ENCODE measurements around the gene SHTN1.

Gene SHTN1

DNA sequence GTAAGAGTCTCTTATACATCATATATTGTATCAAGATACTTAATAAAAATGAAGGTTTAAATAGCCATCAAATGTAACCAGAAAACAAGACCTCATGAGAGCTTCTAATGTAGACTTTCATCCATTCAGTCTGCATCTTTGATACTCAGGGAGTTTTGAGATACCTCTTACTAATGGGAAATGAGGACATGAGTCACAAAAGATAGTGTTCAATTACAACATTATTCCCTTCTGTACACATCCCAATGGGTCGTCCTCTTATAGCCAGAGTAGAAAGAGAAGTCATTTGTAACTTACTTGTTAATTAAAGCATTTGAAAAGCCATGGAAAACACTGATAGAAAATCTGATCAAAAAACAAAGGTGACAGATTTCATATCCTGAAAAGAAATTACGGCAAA, 19.4 kb downstream of the SHTN1 start:
- no peak for DNase-seq (ENCODE audit: low read depth in 3 of 3)

DNA sequence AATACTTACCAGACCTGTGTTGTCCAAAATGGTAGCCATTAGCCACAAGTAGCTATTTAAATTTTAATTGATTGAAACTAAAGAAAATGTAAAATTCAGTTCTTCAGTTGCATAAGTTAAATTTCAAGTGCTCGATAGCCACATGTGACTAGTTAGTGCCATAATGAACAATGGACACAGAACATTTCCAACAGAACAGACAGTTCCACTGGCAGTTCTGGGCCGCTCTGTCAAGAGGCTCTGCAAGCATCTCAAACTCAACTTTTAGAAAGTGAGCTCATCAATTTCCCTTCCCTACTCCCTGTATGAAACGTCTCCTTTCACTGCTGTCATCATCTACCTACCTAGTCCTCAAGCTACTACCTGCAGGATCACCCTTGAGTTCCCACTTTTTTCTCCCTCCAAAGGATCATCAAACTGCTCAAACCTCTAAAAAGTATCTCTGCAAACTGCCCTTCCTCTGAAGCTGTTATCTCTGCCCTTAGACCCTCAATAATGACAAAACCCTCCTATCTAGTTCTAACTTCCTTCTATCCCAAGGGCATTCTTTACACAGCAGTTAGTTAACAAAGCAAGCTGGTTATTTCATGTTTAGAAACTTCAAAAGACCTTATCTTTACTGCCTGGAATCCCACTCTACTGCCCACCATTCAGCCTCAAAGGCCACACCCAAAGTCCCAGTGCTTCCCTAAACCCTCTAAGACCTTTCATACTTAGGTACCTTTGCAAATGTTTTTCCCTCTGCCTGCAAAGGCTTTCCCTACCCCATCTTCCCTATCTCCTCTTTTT, 20.6 kb downstream of the SHTN1 start:
- no peak for DNase-seq (ENCODE audit: low read depth in 3 of 3)

DNA sequence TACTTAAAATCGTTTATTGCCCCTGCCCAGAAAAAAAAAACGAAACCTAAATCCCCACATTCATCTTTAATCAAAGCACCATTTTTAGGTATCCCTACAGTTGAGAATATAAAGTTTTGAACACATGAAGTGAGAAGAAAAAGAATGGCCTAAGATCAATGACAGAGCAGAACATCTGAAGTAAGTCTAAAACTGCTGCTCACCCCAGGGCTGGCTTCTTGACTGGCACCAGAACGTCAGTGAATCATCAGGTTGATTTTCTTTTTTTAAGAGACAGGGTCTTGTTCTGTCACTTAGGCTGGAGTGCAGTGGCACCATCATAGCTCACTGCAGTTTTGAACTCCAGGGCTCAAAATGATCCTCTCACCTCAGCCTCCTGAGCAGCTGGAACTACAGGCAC, 24.9 kb downstream of the SHTN1 start:
- DNase-seq (ENCODE audit: low read depth in 3 of 3) = no peak

DNA sequence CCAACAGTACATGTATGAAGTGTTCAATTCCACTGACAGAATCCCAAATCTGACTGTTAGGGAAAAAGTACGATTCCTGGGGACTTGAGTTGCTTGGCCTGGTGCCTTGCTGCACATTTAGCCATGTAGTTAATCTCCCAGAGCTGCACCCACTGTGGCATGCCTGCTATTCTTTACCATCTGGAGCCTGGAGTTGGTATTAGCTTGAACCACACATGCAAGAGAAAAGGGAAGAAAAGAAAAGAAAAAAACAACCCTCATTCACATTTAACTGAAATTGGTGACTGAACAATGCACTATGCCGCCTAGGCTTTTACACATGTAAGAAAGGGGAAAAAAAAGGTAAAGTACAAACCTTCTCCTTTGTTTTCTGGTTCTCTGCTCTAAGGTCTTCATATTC, 26.1 kb downstream of the SHTN1 start:
- no peak for DNase-seq (ENCODE audit: low read depth in 3 of 3)

DNA sequence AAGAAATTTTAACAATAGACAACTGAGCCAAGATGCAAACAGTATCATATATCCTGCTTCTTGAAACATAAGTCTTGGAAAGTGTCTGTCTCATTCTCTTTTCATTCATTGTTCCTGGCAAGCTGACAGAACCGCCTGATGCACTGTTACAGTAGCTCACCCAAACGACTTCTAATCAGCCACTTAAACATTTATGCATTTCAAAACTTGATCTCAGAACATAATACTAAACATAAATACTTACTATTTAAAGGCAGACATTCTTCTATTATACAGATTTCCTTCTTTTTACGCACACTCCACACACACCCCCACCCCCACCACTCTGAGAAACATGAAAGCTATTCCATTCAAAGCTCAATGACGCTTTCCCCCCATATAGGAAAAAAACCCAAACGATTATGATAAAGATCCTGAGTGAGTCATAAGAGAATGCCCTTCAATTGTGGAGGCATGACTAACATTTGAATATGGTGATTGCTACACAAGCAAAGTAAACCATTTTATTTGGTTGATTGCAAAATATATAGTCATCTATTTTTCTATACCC, 30.5 kb downstream of the SHTN1 start:
- no peak for DNase-seq (ENCODE audit: low read depth in 3 of 3)

DNA sequence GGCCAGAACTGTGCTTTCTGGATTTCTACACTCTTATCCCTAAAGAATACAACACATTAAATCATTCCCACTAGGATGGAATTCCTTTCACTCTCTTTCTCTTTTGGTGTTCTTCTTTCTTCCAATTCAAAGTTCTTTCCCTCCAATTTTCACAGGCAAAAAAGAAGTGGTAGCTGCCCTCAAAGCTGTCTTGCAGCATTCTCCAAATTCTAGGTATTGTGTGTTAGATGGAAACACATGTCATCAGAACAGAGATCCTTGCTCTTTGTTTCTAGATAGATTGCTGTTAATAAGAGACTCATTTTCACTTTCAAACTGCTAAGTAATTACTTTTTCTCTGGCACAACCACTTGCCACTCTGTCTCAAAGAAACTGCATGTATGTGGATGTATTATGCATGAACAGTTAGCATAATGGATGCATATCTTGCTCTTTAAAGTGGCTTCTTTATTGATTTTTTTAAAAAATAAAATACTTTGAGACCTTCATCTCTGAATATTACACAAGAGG, 31.0 kb downstream of the SHTN1 start:
- DNase-seq (ENCODE audit: low read depth in 3 of 3) = no peak

DNA sequence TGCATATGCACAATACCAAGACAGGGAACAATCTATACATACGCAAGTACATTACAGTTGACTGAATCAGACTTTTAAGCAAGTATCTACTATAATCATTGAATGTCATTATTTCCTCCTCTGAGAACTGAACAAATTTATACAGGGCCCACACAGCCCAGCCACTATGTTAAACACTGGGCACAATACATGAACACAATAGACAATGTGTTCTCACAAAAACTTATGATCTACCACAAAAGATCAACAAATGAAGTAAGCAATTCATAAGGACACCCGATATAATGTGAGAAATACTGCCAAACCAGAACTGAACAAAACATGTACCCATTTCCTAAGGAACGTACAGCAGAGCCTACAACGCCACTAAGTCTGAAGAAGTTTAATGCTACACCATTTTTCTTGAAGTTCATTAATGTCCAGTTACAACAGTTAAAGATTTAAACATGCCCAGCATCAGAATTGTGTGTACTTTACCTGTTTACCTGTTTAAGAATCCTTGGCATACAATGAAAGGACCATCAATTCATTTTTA, 31.5 kb downstream of the SHTN1 start:
- no peak for DNase-seq (ENCODE audit: low read depth in 3 of 3)

DNA sequence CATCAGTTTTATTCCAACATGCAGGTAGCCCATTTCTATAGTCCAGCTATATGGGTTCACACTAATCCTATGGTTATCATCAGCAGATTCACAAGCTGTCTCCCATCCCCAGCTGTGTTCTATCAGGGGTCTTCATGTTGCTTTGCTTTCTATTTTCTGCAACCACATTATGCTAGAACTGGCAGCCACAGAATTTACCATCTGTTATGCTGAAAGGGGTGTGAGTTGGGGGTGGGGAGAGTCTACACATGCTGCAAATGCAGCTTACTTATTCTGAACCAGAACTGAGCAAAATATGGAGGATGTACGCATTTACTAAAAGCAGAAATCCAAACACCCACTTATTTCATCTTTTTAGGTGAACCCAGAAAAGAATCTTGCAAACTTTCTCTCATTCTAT, 32.9 kb downstream of the SHTN1 start:
- DNase-seq (ENCODE audit: low read depth in 3 of 3) = no peak

DNA sequence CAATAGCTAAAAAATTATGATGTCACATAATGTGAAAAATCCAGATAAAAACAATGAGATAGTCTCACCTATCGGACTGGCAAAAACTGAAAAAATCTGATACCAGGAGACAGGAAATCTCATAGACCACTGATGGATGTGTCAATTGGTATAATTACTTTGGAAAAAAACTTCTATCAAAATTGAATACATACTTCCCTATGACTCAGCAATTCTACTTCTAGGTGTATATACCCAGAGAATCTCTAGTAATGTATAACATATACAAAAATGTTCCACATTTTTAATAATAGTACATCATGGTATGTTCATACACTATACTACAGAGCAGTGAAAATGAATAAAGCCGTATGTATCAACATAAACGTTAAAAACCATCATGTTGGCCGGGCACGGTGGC, 34.9 kb downstream of the SHTN1 start:
- DNase-seq (ENCODE audit: low read depth in 3 of 3) = no peak

DNA sequence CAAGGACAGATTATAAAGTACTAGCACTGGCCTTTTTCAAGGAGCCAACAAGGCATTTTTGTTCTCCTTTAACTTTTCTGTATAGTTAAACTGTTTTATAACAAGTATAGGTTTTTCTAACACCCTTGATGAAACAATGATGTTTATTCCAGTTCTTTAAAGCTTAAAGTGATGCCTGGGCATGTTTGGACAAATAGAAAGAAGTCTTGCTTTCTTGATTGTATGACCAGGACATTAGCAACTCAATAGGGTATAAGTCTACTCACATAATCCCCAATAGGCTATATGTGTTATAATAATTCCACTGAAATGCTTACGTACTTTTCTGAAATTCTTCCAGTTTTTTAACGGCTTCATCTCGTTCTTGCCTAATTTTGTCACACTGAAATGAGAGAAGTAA, 36.7 kb downstream of the SHTN1 start:
- DNase-seq (ENCODE audit: low read depth in 3 of 3) = no peak

DNA sequence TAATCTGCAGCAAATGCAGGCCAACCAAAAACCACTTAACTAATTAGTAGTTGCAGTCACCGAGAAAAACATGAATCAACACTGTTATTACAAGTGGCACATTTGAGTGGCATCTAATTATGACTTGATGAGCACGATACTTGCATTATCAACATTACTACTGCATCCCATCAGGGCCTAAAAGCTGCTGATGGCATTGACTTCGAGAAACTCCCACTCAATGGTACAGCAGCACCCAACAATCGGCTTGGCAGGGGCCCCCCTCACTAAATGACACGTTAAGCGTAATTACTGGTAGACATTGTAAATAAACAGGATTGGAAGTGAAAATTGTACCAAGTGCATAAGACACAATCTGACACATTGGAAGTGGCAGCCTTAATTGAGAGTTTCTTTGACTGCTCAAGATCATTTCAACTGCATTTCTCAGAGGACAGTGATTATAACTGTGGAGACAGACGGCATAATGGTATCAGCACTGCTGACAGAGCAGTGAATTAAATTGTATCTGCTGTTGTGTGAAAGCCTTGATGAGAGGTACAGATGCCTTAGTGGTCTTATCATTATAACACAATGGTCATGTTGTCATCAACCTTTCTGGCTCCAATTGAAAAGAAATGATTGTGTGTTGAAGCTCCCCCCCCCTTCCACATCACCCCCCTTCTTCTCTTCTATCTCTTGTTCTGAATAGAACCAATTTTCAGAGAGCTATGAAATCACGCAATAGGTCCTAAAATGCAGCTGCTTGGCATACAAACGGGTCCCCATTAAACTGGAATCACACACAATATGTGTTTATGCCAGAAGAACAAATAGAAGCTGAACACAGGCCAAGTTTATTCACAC, 43.4 kb downstream of the SHTN1 start:
- no peak for DNase-seq (ENCODE audit: low read depth in 3 of 3)

DNA sequence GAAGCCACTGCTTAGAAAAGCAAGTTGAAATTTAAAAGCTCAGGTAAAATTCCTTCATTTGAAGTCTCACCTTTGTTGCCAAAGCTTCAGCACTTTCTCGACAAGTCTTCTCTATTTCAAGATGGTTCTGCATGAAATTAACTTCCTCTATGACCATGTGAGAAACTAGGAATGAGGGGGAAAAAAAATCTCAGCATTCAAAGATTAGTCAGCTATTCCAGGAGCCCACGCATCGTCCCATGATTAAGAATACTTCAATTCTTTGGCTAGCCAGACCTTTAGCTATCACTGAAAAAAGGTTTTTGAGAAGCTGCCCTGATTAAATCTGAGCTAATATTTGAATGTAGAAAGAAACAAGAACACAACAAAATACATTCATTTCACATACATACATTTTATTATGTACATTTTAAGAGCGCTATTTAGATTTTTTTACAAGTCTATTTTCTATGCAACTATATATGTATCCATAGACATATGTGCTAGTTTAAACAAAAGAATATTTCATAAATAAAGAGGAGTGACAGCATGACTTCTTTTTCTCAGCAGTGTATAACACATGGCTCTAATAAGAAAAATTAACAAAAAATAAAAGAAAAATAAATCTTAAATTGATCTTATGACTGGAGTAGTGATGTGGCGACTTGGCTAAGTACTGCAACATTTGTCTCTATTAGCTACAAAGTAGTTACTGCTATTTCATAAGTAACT, 44.8 kb downstream of the SHTN1 start:
- no peak for DNase-seq (ENCODE audit: low read depth in 3 of 3)

DNA sequence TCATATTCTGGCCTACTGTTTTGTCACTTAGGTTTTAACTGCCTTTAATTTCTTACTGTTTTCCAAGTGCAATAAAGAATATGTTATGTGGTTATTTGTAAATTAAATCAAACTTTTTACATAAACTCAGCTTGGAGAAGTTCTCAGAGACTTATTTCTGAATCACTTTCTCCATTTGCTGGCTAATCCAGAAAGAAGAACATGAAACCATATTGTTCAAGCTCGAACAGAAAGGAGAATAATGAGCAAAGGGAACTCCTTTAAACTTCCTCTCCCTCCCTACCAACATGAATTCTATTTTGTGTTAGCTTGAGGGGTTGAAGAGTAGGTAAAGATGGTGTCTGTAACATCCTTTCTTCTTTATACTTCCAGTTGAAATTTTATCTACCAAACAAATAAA, 52.3 kb downstream of the SHTN1 start:
- DNase-seq (ENCODE audit: low read depth in 3 of 3) = no peak

DNA sequence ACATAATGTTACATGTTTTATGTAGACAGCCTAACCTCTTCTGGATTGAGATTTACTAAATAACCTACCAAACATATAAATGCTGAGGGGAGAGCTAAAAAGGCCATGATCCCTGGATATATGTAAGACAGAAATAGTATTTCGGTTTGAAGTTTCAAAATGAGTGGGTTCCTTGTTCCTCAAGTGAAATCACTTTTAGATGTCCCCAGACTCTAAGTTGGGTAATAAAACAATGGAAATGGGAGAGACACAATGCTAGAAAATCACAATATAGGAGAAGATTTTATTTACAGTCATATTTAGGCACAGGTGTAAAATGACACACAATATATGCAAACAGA, 56.5 kb downstream of the SHTN1 start:
- no peak for DNase-seq (ENCODE audit: low read depth in 3 of 3)

DNA sequence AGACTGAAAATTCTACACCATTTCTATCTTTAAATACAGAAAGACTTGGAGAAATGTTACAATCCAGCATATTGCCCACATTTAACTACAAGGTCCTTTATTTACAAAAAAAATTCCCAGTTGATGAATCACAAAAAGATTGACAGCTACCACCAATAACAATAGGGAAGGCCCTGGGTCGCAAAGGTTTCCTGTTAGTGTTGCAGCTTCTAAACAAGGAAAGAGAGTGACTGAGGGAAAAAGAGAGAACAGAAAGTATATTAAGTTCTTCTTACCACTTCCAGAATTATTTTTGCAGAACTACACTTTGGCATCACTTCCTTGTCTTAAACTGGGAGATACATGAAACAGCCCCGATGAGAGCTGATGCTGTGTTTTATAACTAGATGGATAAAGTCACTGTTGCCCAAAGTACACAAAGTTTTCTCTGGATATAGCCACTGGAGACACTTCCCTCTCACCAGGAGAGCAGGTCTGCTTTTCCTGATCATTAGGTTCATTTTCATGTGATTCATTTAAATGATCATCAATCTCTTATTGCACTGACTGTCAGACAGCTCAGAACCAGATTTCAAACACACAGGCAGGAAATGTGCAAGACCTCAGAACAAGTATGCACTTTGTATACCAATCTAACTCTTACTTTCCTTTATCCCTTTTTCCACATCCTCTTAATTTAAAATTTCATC, 57.0 kb downstream of the SHTN1 start:
- no peak for DNase-seq (ENCODE audit: low read depth in 3 of 3)

DNA sequence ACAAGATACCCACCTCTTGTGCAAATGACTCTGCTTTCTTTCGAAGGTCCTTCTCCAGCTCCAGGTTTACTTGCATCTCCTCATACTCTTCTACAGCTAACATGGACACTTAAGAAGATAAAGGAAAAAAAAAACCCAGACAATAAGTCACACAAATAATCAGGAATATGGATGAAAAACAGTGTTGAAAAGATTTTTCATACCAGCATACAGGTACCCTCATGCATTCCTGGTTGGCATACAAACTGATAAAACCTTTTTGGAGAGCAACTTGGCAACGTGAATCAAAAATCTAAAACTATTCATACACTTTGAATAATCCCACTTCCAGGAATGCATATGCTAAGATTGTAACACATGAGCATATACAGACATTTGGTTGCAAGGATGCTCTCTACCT, 60.1 kb downstream of the SHTN1 start:
- no peak for DNase-seq (ENCODE audit: low read depth in 3 of 3)

DNA sequence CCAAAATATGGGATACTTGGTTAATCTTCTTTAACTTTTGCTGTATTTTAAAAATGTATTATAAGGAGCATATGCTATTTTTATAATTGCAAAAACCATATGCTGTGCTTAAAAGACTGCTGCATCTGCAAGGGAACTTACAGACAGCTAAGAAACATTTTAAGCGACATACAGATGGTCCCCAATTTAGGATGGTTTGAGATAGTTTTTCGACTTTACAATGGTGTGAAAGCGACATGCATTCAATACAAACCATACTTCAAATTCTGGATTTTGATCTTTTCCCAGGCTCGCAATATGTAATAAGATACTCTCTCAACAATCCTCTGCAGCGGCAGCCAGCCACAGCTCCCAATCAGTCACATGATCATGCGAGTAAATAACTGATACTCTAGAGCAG, 73.2 kb downstream of the SHTN1 start:
- DNase-seq (ENCODE audit: low read depth in 3 of 3) = no peak

DNA sequence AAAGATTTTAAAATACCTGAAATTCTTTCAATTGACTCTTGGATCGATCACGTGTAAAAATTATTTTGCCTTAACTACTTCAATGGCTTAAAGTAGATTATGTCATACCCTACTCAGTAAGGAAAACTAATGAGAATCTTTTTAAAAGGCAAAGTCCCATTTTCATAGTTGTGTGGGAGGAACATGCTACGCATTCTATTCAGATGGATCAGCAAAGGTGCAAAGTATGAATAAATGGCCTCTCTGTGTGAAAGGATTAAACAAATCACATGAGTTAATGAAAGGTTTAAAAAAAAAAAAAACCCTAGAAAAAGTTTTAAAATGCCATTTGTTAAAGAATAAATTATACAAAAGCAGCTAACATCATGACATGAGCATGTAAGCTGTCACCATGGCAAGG, 78.6 kb downstream of the SHTN1 start:
- no peak for DNase-seq (ENCODE audit: low read depth in 3 of 3)

DNA sequence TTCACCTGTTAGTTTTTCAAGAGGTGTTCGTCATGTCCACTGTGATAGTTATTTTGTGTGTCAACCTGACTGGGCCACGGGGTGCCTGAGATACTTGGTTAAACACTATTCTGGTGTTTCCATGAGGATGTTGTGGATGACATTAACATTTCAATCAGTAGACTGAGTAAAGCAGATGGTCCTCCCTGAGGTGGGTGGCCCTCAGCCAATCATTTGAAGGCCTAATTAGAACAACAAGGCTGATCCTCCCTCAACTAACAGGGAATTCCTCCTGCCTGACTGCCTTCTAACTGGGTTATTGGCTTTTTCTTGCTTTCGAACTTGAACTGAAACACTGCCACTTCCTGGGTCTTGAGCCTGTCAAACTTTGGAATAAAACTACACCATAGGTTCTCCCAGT, 79.9 kb downstream of the SHTN1 start:
- DNase-seq (ENCODE audit: low read depth in 3 of 3) = no peak

DNA sequence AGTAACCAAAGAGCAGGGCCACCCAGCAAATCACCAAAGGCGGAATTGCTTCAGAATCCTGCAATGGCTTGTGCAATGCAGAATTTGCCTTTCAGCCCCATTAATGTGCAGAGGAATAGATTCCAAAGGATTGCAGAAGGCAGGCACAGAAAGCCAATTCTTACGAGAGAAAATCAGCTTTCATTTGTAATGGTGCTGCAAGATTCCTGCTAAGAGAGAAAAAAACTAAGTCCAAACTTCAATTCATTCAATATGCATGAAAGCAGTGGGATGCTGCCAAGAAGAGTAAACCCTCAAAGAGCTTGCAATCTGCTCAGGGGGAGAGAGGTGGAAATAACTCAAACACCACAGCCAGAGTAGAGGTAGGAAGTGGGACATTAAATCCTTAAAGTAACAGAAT, 85.3 kb downstream of the SHTN1 start:
- DNase-seq (ENCODE audit: low read depth in 3 of 3) = no peak

DNA sequence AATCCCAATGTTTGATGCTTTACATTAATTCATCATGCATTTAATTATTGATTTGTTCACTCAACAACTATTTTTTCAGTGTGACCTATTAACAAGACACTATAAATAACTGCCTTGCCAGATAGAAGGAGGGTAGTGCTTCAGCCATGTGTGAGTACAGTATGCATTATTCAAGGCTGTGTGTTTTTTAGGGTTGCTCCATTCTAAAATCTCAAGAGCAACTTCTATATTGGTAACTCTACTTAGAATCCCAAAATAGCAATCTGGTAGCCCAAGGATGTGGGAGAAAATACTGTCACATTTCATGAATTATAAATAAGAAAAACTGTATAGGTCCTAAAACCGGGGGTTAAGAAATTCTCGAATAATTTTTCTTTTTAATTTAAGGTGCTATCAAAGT, 85.8 kb downstream of the SHTN1 start:
- no peak for DNase-seq (ENCODE audit: low read depth in 3 of 3)
